ENCODE data around the gene MTARC1. TPM values are rescaled to one million over a fixed set of nuclear protein-coding genes. Genes with fewer than 3 reads are reported as not detected.

MTARC1 gene
- total RNA-seq, 1 donor from 2014 or later = 8.3 TPM

GRCh38 chr1:220819467-220820026, 32.8 kb downstream of the MTARC1 start:
- no peaks in the 10 kb centered on the region for H3K9me3 ChIP-seq (replicated peaks)
- H3K27me3 ChIP-seq (ENCODE audit: low read depth) = no peaks in the 10 kb centered on the region
- peaks cover 13% of the 10 kb centered on the region for H3K36me3 ChIP-seq
- H3K27ac ChIP-seq (replicated peaks) = no peak overlapping the region
- no peak overlapping the region for H3K4me3 ChIP-seq
- H3K4me1 ChIP-seq = no peaks in the 10 kb centered on the region
- intact Hi-C loops (cut with micrococcal nuclease) = loop anchor here (10.0 kb wide), 2 partner anchors 55 to 615 kb away; partner anchors contain the start of gene HLX
- no peak for TF ChIP-seq CTCF (IDR thresholded peaks at IDR 0.05; ENCODE audit: borderline replicate concordance)
- no peak for DNase-seq

GRCh38 chr1:220824031-220824989, 37.6 kb downstream of the MTARC1 start:
- intact Hi-C loops (cut with micrococcal nuclease) = no loop called here
- Histone ChIP-seq H3K9me3 (replicated peaks) (no peaks in the 10 kb centered on the region), H3K27me3 (ENCODE audit: low read depth) (no peaks in the 10 kb centered on the region), H3K27ac (replicated peaks) (no peak overlapping the region), H3K4me3 (no peak overlapping the region), H3K4me1 (peaks cover 27% of the 10 kb centered on the region), H3K36me3 (no peaks in the 10 kb centered on the region)
- TF ChIP-seq CTCF (IDR thresholded peaks at IDR 0.05; ENCODE audit: borderline replicate concordance) = no peak
- no peak for DNase-seq

GRCh38 chr1:220825819-220826551, 39.3 kb downstream of the MTARC1 start:
- H3K4me1 ChIP-seq = peaks cover 37% of the 10 kb centered on the region
- DNase-seq = no peak

GRCh38 chr1:220826729-220827128, 40.0 kb downstream of the MTARC1 start:
- Histone ChIP-seq H3K36me3 (no peaks in the 10 kb centered on the region), H3K9me3 (replicated peaks) (no peaks in the 10 kb centered on the region), H3K27me3 (ENCODE audit: low read depth) (no peaks in the 10 kb centered on the region), H3K27ac (replicated peaks) (no peak overlapping the region), H3K4me1 (peaks cover 37% of the 10 kb centered on the region), H3K4me3 (no peak overlapping the region)
- no peak for DNase-seq
- TF ChIP-seq CTCF (IDR thresholded peaks at IDR 0.05; ENCODE audit: borderline replicate concordance) = no peak
- intact Hi-C loops (cut with micrococcal nuclease) = no loop called here

More at GRCh38 chr1:220825819-220826551, 39.3 kb downstream of the MTARC1 start:
- no peaks in the 10 kb centered on the region for H3K9me3 ChIP-seq (replicated peaks)
- no peak for TF ChIP-seq CTCF (IDR thresholded peaks at IDR 0.05; ENCODE audit: borderline replicate concordance)
- H3K27ac ChIP-seq (replicated peaks) = no peak overlapping the region
- intact Hi-C loops (cut with micrococcal nuclease) = no loop called here
- H3K36me3 ChIP-seq = no peaks in the 10 kb centered on the region
- H3K27me3 ChIP-seq (ENCODE audit: low read depth) = no peaks in the 10 kb centered on the region
- H3K4me3 ChIP-seq = no peak overlapping the region

GRCh38 chr1:220827445-220828178, 40.9 kb downstream of the MTARC1 start:
- Histone ChIP-seq H3K27ac (replicated peaks) (no peak overlapping the region), H3K9me3 (replicated peaks) (no peaks in the 10 kb centered on the region), H3K36me3 (no peaks in the 10 kb centered on the region), H3K4me3 (no peak overlapping the region), H3K4me1 (peaks cover 37% of the 10 kb centered on the region), H3K27me3 (ENCODE audit: low read depth) (no peaks in the 10 kb centered on the region)
- intact Hi-C loops (cut with micrococcal nuclease) = no loop called here
- TF ChIP-seq CTCF (IDR thresholded peaks at IDR 0.05; ENCODE audit: borderline replicate concordance) = no peak
- no peak for DNase-seq
